ENCODE results near the gene NPLOC4. TPM values are rescaled to one million over a fixed set of nuclear protein-coding genes. Genes with fewer than 3 reads are reported as not detected.

NPLOC4 gene
- total and polyA plus RNA-seq, 2 donors (not counting 1 experiment from before 2014, with no cell fraction given), result 70.2 to 101 TPM

DNA sequence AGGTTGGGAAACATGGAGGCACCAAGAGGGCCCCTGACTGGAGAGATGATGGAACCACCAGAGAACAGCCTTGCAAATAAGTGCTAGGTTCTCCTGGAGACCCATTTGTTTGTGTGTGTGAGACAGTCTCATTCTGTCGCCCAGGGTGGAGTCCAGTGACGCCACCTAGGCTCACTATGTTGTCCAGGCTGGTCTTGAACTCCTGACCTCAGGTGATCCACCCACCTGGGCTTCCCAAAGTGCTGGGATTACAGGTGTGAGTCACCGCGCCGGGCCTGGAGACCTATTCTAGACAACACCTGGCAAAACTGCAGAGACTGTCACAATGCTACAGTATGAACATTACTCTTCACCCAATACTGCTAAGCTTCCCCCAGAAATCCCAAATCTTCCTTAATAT lies 1.5 kb downstream of the NPLOC4 start:
- TF ChIP-seq, protein P1, sequence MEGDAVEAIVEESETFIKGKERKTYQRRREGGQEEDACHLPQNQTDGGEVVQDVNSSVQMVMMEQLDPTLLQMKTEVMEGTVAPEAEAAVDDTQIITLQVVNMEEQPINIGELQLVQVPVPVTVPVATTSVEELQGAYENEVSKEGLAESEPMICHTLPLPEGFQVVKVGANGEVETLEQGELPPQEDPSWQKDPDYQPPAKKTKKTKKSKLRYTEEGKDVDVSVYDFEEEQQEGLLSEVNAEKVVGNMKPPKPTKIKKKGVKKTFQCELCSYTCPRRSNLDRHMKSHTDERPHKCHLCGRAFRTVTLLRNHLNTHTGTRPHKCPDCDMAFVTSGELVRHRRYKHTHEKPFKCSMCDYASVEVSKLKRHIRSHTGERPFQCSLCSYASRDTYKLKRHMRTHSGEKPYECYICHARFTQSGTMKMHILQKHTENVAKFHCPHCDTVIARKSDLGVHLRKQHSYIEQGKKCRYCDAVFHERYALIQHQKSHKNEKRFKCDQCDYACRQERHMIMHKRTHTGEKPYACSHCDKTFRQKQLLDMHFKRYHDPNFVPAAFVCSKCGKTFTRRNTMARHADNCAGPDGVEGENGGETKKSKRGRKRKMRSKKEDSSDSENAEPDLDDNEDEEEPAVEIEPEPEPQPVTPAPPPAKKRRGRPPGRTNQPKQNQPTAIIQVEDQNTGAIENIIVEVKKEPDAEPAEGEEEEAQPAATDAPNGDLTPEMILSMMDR (IDR thresholded peaks at IDR 0.05), result no peak
- TF ChIP-seq EZH2 (IDR thresholded peaks at IDR 0.05; ENCODE audit: borderline replicate concordance, insufficient read depth, low read depth, low read length, poor library complexity, severe bottlenecking), result no peak
- POLR2A ChIA-PET, result interaction anchor here (0.6 kb wide), 1 partner anchor 69 kb away, joined by 3 read pairs; no protein-coding TSS in a partner anchor
- peaks cover 23% of the 10 kb centered on the region for H3K4me1 Mint-ChIP-seq
- H4K20me1 ChIP-seq (ENCODE audit: control insufficient read depth, insufficient read depth, low read length, poor library complexity, severe bottlenecking), result peaks cover 22% of the 10 kb centered on the region
- no peaks in the 10 kb centered on the region for H3K9me3 ChIP-seq (ENCODE audit: control extremely low read depth in 1 of 3, control insufficient read depth in 2 of 3, insufficient read depth in 1 of 3, low read length in 2 of 3)
- H3K4me2 ChIP-seq (replicated peaks; ENCODE audit: low read depth, low read length, poor library complexity, severe bottlenecking), result peak overlapping the region; percentile 87
- 90% methylated on average over 5 of the region's 5 CpGs for WGBS (ENCODE audit: insufficient coverage)
- peak overlapping the region; percentile 95 for H3K4me3 Mint-ChIP-seq
- H3K27ac Mint-ChIP-seq, result peak overlapping the region; percentile 60
- no peaks in the 10 kb centered on the region for H3K27me3 ChIP-seq (replicated peaks in 1 of 4; ENCODE audit: control extremely low read depth in 1 of 4, control insufficient read depth in 3 of 4, insufficient read depth in 4 of 4, low read length in 3 of 4)
- peaks cover 11 to 25% of the 10 kb centered on the region in 2 donors for H3K4me1 ChIP-seq (ENCODE audit: control insufficient read depth in 2 of 2, insufficient read depth in 2 of 2, low read length in 2 of 2)
- DNase-seq (no peak), ATAC-seq (ENCODE audit: low read depth) (no peak)
- peaks cover 53% of the 10 kb centered on the region for H3K79me2 ChIP-seq (ENCODE audit: control insufficient read depth, insufficient read depth, low read length)
- H3K4me3 ChIP-seq (ENCODE audit: control extremely low read depth in 1 of 5, extremely low read depth in 1 of 5, insufficient read depth in 1 of 5, low read depth in 2 of 5, low read length in 4 of 5), result no peak overlapping the region
- no peak overlapping the region for H3K27ac ChIP-seq (ENCODE audit: low read length in 2 of 2)
- no peak overlapping the region for H2AFZ ChIP-seq (ENCODE audit: insufficient read depth, low read depth, low read length, poor library complexity, severe bottlenecking)
- CTCF ChIA-PET, result no interaction called here
- H3K36me3 ChIP-seq (replicated peaks in 1 of 2; ENCODE audit: control extremely low read depth in 1 of 2, control insufficient read depth in 1 of 2, extremely low read depth in 1 of 2, insufficient read depth in 2 of 2, low read length in 1 of 2), result peaks cover 0 to 2% of the 10 kb centered on the region in 2 experiments
- intact Hi-C loops (cut with micrococcal nuclease), result no loop called here
- H3K27me3 Mint-ChIP-seq, result no peaks in the 10 kb centered on the region
- H3K9ac ChIP-seq (ENCODE audit: low read length), result peak overlapping the region; percentile 89
- H3K9me3 Mint-ChIP-seq (ENCODE audit: insufficient read depth), result no peaks in the 10 kb centered on the region

DNA sequence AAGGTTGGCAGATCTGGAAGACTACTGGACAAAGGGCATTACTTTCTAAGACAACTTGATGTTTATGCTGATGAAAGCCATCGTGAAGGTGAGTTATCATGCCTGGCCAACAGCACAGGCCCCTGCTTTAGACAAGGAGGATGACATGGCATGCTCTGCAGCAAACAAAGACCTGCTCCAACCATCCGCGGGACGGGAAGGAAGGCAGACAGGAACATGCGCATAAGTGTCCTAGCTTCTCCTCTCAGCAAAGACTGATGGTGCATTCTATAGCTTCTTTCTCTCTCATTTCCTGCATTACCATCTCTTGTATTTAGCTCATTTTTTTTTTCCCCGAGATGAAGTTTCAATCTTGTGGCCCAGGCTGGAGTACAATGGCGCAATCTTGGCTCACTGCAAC lies 5.4 kb downstream of the NPLOC4 start:
- Histone ChIP-seq H3K36me3 (replicated peaks in 1 of 2; ENCODE audit: control extremely low read depth in 1 of 2, control insufficient read depth in 1 of 2, extremely low read depth in 1 of 2, insufficient read depth in 2 of 2, low read length in 1 of 2) (peaks cover 0 to 17% of the 10 kb centered on the region in 2 experiments), H3K27me3 (replicated peaks in 1 of 4; ENCODE audit: control extremely low read depth in 1 of 4, control insufficient read depth in 3 of 4, insufficient read depth in 4 of 4, low read length in 3 of 4) (no peaks in the 10 kb centered on the region), H3K4me1 (ENCODE audit: control insufficient read depth in 2 of 2, insufficient read depth in 2 of 2, low read length in 2 of 2) (peaks cover 11 to 21% of the 10 kb centered on the region in 2 donors), H3K9ac (ENCODE audit: low read length) (no peak overlapping the region), H3K9me3 (ENCODE audit: control extremely low read depth in 1 of 3, control insufficient read depth in 2 of 3, insufficient read depth in 1 of 3, low read length in 2 of 3) (no peaks in the 10 kb centered on the region), H3K27ac (ENCODE audit: low read length in 2 of 2) (no peak overlapping the region), H3K4me2 (replicated peaks; ENCODE audit: low read depth, low read length, poor library complexity, severe bottlenecking) (no peak overlapping the region), H4K20me1 (ENCODE audit: control insufficient read depth, insufficient read depth, low read length, poor library complexity, severe bottlenecking) (peaks cover 20% of the 10 kb centered on the region), H3K79me2 (ENCODE audit: control insufficient read depth, insufficient read depth, low read length) (peaks cover 57% of the 10 kb centered on the region), H3K4me3 (ENCODE audit: control extremely low read depth in 1 of 5, extremely low read depth in 1 of 5, insufficient read depth in 1 of 5, low read depth in 2 of 5, low read length in 4 of 5) (no peak overlapping the region), H2AFZ (ENCODE audit: insufficient read depth, low read depth, low read length, poor library complexity, severe bottlenecking) (no peak overlapping the region)
- TF ChIP-seq EZH2 (IDR thresholded peaks at IDR 0.05; ENCODE audit: borderline replicate concordance, insufficient read depth, low read depth, low read length, poor library complexity, severe bottlenecking), result no peak
- TF ChIP-seq, protein P1 (IDR thresholded peaks at IDR 0.05), result no peak
- no peaks in the 10 kb centered on the region for H3K27me3 Mint-ChIP-seq
- ATAC-seq (ENCODE audit: low read depth), result no peak
- H3K27ac Mint-ChIP-seq, result no peak overlapping the region
- H3K9me3 Mint-ChIP-seq (ENCODE audit: insufficient read depth), result no peaks in the 10 kb centered on the region
- ChIA-PET CTCF (interaction anchor here (0.6 kb wide), 1 partner anchor 37 kb away, joined by 3 read pairs; no protein-coding TSS in a partner anchor), POLR2A (interaction anchor here (1.0 kb wide), 1 partner anchor 17 kb away, joined by 3 read pairs; no protein-coding TSS in a partner anchor)
- H3K4me3 Mint-ChIP-seq, result no peak overlapping the region
- no peak for DNase-seq
- 92% methylated on average over 6 of the region's 7 CpGs for WGBS (ENCODE audit: insufficient coverage)
- intact Hi-C loops (cut with micrococcal nuclease), result no loop called here
- peaks cover 20% of the 10 kb centered on the region for H3K4me1 Mint-ChIP-seq
